SHP77 (cell line): Measurements from ENCODE around the gene GRIPAP1.
"Not testable (repeated sequence)": the region's sequence is repeated elsewhere in the genome, so short reads cannot be mapped to it uniquely, and the experiment has no call there.

ENCODE experiments used
- DNase-seq, 2 experiments: peaks; one replicate each; lab custom pipeline; 2025; lab: John Stamatoyannopoulos, UW

Gene GRIPAP1

DNA sequence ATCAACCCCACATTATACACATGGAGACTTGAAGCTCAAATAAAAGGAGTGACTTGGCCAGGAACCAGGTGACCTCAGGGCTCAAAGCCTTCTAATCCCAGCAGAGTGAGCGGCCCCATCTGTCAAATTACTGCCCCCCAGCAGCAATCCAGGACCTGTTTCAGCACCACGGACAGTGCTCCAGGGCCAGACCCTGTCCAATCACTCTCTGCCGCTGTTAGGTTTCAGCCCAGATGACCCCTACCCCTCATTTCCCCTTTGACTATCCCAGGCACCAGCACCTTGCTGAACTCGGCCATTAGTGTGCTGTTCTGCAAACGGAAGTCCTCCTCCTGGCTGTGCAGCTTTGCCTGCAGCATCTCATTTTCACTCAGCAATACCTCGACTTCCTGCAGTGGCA, 5.1 kb downstream of the GRIPAP1 start:
- no peak for DNase-seq

DNA sequence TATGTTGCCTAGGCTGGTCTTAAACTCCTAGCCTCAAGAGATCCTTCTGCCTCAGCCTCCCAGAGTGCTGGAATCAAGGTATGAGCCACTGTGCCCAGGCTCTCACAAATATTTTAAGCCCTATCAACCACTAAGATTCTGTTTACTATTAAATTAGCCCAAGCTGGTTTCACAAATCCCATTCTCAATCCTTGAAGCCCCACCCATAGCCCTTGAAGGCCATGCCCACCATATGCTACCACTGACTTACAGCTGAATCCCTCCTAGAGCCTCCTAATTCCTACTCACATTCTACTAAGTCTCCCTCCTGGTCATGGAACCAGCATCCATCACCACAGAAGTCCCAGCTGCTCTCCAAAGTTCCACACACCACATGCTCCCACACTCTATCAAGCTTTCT, 9.7 kb downstream of the GRIPAP1 start:
- no peak for DNase-seq

DNA sequence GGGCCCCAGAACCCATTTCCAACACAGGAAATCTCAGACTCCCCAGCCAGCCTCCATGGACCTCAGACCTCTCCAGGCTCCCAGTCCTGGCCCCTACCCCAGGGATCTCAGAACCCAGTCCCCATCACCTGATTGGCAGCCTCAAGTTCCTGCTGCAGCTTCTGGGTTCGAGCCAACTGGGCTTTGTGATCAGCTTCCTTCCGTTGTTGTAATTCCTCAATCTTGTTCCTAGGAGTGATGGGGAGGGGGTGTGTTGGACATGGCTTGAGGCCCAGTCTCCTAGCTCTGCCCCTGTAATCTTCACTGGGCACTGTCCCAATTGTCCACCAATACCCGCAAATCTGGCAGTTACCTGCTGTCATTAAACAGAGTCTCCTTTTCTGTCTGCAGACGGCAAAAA, 12.6 kb downstream of the GRIPAP1 start:
- DNase-seq: no peak

DNA sequence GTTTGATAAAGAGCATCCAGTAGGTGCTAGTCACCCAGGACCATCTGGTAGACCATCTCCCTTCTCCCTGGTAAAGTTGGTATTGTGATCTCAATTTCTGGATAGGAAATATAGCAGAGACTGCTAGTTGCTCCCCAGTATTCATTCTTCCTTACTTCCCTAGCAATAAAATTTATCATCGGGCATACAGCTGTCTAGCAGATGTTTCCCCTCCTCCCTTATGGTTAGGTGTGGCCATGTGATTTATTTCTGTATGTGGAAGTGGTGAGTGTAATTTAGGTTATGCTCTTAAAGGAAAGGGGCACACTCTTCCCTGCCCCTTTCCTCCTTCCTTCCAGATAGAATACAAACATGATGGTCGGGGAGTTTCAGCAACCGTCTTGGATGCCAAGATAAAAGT, 18.2 kb downstream of the GRIPAP1 start:
- no peak for DNase-seq

DNA sequence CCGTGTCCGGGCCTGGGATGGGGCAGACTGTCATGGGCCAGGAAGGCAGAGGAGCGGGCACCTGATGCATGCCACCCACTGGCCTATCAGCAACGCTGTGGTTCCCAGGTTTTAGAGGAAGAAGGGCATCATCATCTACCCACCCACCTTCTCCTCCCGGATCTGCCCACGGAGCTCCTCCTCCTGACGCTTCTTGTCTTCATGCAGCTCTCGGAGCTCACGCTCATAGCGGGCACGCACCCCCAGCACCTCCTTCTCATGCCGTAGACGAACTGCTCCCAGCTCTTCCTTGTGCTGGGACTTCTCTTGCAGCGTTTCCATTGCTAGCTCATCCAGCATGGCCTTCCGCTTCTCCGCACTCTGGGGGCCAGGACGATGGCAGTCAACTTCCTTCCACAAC, 19.0 kb downstream of the GRIPAP1 start:
- DNase-seq: no peak

DNA sequence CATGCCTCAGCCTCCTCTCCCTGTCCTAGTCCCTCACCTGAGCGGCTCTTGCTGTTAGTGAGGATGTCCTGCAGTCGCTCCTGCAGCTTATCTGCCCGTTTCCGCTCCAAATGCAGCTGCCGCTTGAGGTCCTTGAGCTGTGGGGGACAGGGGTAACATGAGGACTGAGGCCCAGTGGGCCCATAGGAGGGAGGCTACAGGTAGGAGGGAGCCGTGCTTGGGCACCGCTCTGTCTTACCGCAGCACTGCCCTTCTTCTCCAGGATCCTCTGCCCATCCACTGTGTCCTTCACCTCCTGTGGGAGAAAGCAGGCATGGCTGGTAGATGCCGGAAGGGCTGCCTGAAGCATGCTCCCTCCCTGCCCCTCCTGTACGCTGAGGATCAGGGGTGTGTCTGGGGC, 20.9 kb downstream of the GRIPAP1 start:
- no peak for DNase-seq

DNA sequence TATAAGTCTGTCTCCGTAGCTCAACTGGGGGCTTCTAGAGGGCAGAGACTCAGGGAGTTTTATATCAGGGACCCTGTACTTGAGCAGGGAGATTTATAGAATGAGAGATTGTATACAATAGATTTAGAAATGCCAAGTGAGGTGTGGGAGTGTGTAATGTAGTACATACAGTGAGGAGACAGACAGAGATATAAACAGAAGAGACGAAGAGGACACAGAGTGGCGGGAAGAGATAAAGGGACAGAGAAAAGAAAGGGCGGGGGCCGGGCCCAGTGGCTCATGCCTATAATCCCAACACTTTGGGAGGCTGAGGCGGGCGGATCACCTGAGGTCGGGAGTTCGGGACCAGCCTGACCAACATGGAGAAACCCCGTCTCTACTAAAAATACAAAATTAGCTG, 21.7 kb downstream of the GRIPAP1 start:
- not testable (repeated sequence) for DNase-seq

DNA sequence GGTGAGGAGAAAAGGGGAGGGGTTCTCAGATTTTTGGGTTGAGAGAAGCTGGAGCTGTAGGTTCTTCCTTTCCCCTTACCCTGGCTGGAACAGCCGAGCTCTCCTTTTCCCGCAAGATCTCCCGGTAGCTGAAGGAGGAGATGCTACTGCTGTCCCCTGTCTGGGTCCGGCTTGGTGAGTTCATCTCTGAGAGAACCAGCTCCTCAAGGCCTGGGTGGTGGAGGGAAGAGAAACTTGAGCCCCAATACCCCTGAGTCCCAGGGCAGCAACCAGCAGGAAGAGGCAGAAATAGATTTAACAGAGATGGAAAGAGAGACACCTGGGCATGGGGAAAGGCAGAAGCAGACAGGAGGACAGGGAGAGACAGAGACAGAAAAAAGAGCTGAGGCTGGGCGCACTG, 23.8 kb downstream of the GRIPAP1 start:
- DNase-seq: no peak

DNA sequence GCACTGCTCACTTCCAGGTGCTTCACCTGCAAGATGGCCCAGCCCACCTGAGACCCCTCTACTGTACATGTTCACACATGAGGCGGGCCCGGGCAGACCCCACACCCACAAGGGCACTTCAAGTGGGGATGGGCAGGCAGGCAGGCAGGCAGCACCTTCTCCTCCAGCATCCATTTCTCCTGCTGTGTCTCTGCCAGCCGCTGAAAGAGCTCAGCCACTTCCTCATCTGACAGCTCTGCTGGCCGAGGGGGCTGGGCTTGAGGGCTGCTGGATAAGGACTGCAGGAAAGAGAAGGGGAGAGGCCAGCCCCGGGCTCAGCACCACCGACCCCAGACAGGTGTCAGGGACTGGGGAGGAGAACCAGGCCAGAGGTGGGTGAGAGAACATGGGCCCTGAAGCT, 26.0 kb downstream of the GRIPAP1 start:
- DNase-seq: no peak

DNA sequence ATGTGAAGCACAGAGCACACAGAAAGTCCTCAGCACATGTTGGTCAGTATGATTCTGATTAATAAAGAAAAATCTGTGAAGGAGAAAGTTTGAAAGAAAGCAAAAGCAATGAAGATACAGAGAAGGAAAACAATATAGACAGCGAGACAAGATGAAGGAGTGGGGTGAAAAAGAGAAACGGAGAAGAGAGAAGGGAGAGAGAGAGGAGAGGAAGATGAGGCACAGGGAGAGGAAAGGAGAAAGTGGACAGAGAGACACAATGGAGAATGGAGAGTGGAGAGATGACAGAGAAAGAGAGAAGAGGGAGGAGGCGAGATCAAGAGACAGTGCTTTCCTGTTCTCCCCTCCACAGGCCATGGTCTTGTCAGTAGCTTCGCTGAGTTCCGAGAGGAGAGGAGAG, 26.5 kb downstream of the GRIPAP1 start:
- DNase-seq: no peak

DNA sequence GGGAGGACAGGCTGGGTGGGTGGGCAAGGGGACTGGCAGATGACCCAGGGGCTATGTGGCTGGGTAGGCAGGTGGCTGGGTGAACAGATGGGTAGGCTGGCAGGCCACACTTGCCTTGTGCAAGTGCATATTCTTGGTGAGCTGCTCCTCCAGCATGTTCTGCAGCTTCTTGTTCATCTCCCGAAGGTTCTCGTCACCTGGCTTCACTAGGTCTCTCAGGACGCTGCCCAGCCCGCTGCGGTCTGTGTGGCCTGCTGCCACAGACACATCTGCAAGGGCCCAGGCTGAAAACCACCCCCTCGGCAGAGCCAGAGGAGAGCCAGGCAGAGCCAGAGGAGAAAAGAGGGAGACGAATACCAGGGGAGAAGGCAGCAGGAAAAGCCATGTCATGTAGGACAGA, 27.0 kb downstream of the GRIPAP1 start:
- no peak for DNase-seq

DNA sequence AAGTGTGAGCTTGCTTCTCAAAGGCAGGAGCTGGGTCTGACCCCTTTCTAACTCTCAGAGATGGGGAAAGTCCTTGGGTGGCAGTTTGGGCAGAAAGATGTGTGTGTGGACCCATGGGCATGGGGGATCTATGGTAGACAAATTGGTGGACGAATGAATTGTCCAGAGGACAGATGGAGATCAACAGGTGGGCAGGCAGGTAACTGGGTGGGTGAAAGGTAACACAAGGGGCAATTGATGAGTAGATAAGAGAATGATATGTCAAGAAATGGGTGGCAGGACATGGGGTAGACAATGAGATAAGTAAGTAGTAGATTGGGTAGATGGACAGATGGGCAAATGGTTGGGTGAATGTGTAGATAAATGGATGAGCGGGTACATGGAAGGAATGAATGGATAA, 27.5 kb downstream of the GRIPAP1 start:
- DNase-seq: no peak

DNA sequence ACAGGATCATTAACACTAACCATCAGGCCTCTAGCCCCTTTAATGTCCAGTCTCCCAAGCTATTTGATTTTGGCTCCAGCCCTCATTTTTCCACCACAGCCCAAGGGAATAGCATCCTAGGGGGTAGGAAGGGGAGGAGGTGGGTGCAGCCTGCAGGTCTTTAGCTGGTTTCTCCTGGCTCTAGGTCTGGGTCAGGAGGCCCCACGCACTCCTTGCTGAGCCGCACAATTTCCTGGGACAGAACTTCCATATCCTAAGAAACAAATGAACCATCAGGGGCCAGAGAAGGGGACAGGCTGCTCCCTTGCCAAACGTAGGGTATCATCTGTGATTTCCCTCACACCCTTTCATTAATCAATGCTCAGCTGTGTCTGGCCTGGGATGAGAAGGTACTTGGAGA, 28.0 kb downstream of the GRIPAP1 start:
- no peak for DNase-seq

DNA sequence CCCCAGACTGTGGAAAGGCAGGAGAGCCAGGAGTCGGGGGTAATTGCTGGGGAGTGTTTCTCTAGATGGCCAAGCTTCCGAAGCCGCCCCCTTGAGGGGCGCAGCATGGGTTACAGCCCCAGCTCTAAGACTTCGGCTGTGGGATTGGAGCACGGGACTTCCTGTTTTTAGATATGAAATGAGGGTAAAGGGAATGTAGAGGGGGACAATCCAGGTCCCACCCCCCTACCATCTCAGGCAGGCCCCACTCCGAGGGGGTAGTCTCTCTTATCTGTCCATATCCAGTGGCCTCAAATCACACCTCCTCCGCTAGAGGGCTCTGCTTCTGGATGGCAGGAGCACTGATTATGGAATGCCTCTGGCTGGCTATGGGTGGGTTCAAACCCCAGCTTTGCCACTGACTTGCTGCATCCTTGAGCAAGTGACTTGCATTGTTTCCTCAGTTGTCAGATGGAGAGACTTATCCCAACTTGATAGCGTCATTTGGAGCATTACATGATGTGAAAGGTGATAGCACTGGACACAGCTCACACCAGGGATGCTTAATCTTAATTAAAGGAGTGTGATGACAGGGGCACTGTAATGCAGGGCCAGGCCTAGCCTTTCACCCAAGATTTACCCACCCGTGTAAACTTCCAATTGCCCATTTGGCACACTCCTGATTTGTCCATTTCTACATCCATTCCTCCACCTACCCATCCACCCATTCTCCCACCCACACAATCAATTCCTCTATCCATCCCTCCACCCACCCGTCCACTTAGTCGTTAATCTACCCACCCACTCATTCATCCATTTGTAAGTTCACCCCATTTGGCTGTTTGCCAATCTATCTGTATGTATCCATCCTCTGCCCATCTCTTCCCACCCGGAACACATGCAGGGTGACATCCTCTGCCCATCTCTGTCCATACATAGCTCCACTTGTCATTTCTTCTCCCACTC, 29.6 kb downstream of the GRIPAP1 start:
- peak in 1 of 2 experiments; percentile 15 for DNase-seq

DNA sequence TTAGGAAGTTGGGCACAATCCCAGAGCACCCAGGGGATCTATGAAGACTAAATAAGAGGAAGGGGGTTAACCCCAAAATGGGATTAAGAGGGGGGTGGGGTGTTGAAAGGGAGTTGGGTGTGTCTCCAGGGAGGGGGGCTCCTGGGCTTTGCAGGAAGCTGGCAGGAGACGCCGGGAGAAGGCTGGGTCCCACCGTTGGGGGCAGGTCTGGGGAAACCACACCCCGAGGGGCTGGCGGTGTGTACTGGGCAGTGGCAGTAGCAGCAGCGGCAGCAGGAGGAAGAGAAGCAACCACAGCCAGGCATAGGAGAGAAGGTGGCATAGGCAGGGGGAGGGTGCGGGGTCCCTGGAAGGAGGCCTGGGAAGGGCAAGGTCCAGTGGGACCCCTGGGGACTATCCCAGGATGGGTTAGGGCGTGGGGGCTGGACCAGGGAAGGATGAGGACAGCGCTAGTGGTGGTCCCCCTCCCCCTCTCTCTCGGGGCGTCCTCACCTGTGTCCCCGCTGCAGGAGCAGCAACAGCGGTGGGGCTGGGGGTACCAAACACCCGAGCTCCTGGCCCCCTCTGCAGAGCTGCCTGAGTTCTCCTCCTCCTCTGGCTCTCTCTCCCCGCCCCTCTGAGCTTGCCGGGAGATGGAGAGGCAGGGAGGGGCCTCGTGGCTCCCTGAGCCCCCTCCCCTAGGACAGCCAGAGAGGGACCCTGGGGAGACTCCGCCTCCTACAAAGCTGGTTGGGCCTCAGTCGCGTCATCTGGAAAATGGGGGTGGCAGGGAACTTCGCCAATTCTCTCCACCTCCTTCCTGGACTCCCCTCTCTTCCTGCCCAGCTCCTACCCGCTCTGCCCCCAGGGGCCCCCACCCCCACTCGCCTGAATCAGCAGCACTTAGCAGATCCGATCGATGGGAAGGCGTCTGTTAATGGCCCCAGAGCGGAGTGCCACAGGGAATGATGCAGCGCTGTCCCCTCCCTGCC, 30.5 kb downstream of the GRIPAP1 start, which contains the start of gene KCND1:
Gene KCND1 (minus strand): TSS at position 596 of the 971 bp plus-strand sequence. CDS start 1,573 bp downstream, outside the sequence.
- DNase-seq: no peak

DNA sequence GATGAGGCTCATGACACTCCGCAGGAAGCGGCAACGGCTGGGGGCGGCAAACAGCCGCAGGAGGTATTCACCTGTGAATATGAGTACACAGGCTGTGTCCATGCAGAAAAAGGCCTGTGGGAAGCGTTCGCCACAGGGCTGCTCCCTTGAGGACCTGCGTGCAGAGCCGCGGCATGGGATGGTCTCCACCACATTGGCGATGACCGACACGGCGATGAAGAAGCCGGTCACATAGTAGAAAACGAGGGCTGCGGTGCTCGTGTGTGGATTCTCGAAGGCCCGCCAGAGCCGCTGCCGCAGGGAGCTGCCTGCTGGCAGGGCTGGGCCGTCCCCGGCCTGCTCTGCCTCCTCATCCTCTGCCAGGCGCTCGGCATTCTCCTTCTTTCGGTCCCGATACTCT, 32.6 kb downstream of the GRIPAP1 start:
- DNase-seq: no peak

DNA sequence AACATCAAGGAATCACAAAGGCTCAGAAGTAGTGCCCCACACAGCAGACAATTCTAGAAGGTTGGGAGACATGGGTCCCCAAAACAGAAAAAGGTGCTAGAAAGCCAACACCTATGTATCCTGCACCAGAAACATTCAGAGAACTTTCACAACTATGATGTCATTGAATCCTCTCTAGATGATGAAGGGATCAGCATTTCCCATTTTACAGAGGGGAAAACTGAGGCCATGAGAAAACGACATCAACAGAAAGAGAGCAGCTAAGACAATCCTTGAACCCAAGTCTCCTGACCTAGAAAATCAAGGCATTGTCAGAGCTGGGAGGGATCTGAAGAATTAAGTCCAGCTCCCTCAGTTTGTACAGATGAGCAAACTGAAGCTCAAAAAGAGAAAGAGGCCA, 33.7 kb downstream of the GRIPAP1 start:
- DNase-seq: no peak

DNA sequence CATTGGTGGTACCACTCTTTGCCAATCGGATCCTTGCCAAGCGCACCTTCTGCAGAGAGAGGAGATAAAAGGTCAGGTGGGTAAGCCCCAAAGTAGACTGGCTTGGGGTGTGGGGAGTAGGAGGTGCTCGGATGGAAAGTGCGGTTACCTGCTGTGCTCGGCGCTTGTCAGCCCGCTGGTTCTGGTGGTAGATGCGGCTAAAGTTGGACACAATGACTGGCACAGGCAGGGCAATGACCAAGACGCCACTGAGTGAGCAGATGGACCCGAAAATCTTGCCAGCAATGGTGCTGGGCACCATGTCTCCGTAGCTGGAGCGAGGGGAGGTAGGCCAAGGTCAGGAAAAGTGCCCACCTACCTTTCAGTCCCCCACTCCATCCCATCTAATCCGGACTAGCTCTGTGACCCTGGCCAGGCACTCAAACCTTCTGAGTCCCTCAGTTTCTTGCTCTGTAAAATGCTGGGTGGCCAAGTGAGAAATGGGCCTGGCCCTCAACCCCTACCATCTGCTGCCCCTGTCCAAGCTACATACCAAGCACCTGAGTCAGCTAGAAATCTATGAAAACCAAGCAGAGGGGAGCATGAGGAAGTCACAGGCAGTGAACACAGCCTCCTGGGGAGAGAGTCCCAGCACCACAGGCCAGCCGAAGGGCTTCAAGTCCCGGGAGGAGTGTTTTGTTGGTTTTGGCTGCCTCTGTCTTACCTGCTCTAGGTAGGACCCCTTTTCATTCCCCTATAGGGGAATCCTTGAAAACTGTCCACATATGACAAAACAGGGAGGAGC, 35.1 kb downstream of the GRIPAP1 start:
- no peak for DNase-seq

DNA sequence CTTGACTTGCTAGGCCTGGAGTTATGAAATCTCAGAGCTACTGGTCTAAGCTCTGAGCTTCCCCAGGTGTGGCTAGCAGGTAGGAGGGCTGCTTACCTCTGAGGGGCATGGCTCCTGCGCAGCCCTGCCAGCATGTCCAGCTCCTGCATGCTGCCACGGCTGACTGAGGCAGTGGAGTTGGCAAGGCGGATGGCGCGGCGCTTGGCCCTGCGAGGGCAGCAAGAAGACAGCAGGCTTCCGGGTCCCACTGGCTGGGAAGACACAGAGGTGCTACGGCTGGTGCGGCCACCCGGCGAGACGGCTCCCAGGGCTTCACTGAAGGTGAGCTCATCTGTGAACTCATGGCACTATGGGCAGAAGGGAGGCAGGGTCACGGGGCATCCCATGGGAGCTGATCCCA, 36.1 kb downstream of the GRIPAP1 start:
- no peak for DNase-seq

DNA sequence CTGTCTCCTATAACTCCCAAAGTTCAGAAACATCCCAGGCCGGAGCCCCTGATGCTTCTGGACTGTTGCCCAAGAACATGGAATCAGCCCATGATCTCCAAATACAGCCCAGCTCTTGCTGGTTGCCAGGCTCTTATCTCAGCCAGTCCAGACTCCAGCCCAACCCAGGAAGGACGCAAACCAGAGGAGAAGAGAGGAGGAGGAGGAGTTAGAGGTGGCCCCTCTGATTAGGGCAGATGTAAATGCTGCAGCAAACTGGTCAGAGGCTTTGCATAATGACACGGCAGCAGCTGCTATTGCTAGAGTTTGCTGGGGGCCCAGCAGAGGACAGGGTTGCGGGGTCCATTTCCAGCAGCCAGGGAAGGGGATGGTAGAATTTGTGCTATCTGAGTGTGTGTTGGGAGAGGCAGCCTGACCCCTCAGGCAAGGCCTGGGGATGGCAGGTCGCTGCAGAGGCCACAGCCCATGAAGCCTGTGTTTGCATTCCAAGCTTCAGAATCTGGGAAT, 40.4 kb downstream of the GRIPAP1 start:
- DNase-seq: no peak

DNA sequence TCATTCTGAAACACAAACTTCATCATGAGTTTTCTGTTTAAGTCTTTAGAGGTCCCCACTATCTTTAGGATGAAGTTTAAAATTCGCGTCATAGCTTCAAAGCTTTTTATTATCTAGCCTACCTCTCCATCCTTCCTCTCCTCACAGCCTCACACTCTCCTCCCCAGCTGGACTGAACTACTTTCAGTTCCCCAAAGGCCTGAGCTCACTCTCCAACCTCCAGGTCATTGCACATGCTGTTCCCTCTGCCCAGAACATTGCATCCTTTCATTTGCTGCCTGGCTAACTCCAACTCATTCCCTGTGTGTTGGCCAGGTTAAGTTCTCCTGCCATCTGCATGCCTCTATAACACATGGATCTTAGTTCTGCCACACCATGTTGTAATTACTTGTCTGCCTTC, 41.8 kb downstream of the GRIPAP1 start:
- DNase-seq: no peak

DNA sequence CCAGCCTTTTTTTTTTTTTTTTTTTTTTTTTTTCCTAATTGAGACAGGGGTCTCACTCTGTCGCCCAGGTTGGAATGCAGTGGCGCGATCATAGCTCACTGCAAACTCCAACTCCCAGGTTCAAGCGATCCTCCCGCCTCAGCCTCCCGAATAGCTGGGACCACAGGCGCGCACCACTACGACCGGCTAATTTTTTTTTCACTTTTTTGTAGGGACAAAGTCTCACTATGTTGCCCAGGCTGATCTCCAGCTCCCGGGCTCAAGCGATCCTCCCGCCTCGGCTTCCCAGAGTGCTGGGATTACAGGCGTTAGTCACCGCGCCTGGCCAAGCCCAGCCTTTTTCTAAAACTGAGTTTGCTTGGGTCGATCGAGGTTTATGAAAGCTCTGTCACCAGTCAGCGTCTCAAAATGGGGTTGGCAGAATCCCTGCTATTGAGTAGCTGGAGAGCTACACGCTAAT, 43.4 kb downstream of the GRIPAP1 start:
- peak in 1 of 2 experiments; percentile 3 for DNase-seq
